Measurements from ENCODE around the gene RAPGEF5.

RAPGEF5 gene

GRCh38 chr7:22300839-22301238, 56.1 kb downstream of the RAPGEF5 start:
- DNase-seq = no peak

- DNase-seq = no peak
These were observed 60.0 kb downstream of the RAPGEF5 start for GRCh38 chr7:22296916-22297315.

GRCh38 chr7:22296265-22296566, 60.7 kb downstream of the RAPGEF5 start:
- no peak for DNase-seq

- DNase-seq = no peak
These were observed 61.3 kb downstream of the RAPGEF5 start for GRCh38 chr7:22295402-22296264.

DNA sequence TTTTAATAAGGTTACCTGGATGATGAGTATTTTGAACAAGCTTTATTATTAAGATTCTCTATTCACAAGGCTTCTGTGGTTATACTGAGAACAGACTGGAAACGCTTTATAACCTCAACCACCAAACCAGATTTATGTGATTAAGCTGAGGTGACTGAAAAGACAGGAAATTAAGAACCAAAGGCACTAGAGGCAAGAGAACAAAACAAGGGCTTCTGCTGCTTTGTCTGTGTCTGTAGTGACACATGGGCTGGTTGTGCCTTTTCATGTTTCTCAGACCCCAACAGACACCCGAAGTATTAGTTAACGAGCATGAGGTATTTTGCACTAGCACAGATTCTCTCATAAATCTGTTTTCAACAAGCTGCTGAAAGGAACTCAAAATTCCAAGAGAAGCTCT, 64.4 kb downstream of the RAPGEF5 start:
- DNase-seq = no peak

- no peak for DNase-seq
These were observed 65.0 kb downstream of the RAPGEF5 start for GRCh38 chr7:22291977-22292376.

DNA sequence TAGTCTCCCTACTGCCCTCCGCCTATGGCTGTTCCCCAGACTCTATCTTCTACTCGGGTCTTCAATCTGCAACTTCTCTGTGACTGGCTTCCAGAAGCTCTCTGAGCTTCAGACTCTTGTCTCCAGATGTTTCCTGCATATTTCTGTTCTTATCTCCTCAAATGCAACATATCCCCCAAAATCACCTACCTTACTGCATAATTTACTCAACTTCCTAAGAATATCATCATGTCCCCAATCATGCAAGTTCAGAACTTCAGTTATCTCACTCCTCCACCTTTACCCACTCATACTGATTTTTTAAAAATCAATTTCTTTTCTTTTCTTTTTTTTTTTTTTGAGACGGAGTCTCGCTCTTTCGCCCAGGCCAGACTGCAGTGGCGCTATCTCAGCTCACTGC, 68.8 kb downstream of the RAPGEF5 start:
- DNase-seq = no peak

- no peak for DNase-seq
These were observed 69.5 kb downstream of the RAPGEF5 start for GRCh38 chr7:22287412-22287811.

DNA sequence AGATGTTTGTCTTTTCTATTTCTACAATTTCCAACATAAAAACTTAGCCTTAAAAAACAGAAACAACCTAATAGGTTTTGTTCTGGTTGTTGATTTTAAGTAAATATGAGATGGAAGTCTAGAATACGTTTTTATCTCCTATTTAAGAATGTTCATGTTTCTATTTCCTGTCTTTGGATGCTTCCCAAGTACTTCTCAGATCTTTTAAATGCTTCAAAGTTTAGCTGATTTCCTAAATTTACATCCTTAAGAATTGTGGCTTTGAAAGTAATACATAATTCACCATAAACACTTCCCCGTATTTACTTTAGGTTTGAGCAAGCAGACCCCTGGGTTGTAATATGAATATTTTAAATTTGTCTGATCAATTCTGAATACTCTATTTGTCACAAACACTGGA, 70.5 kb downstream of the RAPGEF5 start:
- DNase-seq = no peak

GRCh38 chr7:22281481-22281880, 75.5 kb downstream of the RAPGEF5 start:
- DNase-seq = no peak

DNA sequence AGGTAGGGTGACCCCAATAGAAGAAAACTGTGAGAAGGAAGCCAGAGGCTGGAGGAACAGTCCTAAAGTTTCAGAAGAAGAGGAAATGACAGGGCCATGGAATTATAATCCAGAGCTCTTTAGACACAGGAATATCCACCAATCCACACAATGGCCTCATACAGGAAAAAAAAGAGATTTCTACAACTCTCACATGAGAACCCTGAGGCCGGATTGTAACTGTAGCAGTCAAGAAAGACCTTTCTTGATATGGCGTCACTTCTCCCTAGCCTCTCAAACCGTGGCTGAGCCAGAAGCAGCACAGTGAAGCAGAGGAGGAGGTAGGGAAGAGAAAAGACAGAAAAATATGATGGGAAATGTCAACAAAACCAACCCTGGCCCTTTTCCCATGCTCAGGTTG, 76.9 kb downstream of the RAPGEF5 start:
- no peak for DNase-seq

DNA sequence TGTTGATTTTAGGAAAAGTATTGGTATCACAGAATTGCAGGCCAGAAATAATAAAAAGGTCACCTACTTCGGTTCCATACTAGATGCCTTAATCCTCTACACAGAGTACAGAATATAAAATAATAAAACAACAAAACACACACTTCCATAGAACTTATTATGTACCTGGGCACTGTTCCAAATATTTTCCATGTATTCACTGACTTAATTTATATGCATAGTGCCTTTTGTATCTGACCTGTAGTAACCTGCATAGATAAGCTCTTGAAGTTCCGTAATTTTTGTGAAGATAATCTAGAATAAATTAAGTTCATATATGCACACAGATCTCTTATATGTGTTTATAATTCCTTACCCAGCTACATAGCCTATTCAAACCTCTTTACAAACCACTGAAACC, 78.3 kb downstream of the RAPGEF5 start:
- no peak for DNase-seq

DNA sequence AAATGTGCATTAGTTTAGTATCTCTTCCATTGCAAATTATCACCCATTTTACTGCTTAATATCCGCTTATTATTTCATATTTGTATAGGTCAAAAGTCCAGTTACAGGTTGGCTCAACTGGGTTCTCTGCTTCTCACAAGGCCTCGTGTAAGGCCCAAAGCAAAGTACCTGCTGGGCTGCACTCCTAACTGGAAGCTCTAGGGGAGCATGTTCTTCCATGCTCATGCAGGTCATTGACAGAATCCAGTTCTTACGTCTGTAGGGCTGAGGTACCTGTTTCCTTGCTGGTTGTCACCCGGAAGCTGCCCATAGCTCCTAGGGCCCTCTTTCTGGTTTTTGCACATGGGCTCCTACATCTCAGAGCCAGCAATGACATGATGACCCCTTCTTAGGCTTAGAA, 79.6 kb downstream of the RAPGEF5 start:
- no peak for DNase-seq

- DNase-seq = no peak
These were observed 81.3 kb downstream of the RAPGEF5 start for GRCh38 chr7:22275661-22276060.

DNA sequence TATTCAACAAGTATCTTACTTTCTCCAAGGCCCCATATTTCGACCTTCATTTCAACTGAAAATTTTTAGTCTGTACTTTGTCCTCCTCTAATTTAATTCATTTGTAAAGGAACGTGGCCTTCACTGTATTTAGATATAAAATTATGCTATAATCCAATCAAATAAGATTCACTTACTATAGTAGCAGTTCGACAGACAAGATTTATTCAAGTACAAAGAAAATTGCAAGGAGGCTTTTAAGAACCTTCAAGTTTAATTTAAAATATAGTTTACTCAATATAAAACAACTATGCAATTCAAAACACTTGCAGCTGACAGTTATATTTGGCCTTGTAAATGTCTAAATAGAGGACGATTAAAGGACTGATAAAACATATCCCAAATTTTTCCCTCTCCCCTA, 85.6 kb downstream of the RAPGEF5 start:
- DNase-seq = no peak

GRCh38 chr7:22270371-22270770, 86.6 kb downstream of the RAPGEF5 start:
- no peak for DNase-seq

- no peak for DNase-seq
These were observed 87.0 kb downstream of the RAPGEF5 start for GRCh38 chr7:22269963-22270362.

DNA sequence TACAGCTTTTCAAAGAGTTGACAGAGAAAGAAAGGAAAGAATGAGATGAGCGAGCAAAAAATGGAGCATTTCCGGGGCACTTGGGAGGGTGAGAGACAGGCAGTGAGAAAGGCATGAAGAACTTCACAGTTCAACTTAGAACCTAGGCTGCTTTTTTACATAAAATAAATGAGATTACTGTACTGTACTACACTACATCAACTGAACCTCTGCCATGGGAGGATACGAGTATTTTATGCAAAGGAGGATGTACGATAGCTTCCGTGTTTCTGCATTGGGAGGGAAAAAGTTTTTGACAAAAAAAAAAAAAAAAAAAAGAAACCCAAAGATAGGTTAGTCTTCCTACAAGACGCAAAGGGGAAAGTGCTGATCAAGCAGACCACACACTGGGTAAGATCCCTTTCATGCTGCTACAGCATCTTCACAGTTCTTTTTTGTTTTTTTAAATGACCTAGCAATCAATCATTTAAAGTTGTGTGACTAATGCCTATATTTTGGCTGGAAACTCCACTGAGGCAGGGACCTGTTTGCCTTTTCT, 88.0 kb downstream of the RAPGEF5 start:
- DNase-seq = no peak

- DNase-seq = no peak
These were observed 88.9 kb downstream of the RAPGEF5 start for GRCh38 chr7:22267930-22268615.

GRCh38 chr7:22262538-22262937, 94.4 kb downstream of the RAPGEF5 start:
- no peak for DNase-seq

DNA sequence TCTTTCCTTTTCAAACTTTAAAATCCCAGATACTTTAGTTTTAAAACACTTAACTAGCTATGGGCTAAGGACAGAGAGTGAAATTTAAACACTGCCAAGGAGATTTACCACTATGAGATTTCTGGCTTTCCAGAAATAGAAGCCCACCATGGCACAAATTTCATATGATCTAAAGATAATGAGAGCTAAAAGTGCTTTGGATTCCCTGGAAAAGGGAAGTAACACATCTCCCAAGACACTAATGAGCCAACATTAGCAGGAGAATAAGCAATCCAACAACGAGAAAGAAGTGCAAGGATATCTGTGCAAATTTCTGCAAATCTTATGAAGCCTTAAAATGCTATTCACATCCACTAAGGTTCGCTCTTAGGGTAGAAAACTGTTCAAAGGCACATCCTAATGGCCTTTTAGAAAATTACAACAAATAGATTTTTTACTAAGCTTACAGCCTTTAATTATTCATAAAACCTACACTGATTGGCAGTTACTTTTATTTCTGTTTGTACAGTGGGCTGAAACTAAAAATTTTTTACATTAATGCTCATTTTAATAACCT, 100.3 kb downstream of the RAPGEF5 start:
- DNase-seq = no peak

- DNase-seq = no peak
These were observed 101.1 kb downstream of the RAPGEF5 start for GRCh38 chr7:22255834-22256233.

- no peak for DNase-seq
These were observed 101.6 kb downstream of the RAPGEF5 start for GRCh38 chr7:22255342-22255741.

DNA sequence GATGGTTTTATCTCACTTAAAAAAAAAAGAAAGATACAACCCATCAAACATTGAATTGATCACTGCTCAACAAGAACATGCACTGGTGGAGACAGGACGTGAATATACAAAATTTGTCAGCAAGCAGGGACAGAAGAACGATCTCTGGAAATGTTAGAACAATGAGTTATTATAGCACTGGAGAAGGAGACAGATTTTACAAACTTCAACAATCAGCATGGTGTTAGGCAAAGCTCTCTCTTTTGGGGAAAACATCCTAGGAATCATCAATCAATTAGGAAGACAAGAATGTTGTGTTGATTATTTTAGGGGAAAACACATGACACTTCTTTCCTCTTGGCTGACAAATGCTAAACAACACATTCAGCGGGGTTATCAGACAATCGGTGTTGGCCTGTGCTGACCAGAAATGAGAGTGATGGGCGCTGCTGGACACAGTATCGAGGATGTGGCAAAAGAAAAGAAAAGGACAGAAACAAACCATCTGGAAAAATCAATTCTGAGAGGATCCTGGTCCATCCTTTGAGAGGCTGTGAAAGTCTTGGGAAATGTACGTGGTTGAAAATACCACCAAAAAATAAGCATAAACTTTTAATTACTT, 103.9 kb downstream of the RAPGEF5 start:
- DNase-seq = no peak

Measured in activated T-cell treated with anti-CD3 and anti-CD28 coated beads for 4 hours (primary cell).